ENCODE measurements around the gene TAPBP. TPM values are rescaled to one million over a fixed set of nuclear protein-coding genes. Genes with fewer than 3 reads are reported as not detected.

Gene TAPBP
- total RNA-seq, 3 donors from 2014 or later = 38.6 to 67.8 (median 43.6) TPM

DNA sequence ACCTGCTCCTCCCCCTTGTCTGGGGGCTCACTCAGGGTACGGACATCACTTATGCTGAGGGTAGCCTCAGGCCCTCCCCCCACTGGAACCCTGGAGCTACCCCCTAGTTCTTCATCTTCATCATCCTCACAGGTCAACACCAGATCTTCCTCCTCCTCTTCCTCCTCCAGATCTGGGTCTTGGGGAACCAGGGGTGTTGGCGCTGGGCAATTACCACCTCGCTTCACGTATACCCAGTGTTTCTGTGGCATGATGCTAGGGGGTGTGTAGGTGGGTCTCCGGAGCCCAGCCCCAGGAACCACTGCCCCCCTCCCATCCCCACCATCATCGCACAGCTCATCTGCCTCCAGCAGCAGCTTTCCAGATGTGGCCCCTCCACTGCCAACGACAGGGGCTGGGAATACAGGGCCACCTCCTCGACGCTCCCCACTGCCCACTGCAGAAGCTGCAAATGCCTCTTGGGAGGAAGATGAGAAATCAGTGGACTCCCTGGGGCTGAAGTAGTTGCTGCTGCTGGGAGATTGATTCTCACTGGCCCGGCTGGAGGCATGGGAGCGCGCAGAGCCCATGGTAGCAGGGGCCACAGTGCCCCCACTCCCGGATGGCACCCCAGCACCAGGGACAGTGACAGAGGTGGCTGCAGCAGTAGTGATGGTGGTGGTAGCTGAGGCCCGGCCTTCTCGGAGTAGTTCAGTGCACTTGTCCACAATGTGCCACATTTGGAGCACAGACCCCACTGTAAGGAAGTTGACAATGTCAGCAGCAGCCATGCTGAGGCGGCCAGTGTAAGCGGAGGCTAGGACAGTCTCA lies 2.1 kb upstream of the TAPBP start:
- no peak for DNase-seq (ENCODE audit: low spot score in 2 of 2)
- intact Hi-C loops (cut with DNase I; ENCODE audit: low total_unique reads) = no loop called here
- peaks cover 4 to 54% of the 10 kb centered on the region in 2 donors for H3K4me1 ChIP-seq

DNA sequence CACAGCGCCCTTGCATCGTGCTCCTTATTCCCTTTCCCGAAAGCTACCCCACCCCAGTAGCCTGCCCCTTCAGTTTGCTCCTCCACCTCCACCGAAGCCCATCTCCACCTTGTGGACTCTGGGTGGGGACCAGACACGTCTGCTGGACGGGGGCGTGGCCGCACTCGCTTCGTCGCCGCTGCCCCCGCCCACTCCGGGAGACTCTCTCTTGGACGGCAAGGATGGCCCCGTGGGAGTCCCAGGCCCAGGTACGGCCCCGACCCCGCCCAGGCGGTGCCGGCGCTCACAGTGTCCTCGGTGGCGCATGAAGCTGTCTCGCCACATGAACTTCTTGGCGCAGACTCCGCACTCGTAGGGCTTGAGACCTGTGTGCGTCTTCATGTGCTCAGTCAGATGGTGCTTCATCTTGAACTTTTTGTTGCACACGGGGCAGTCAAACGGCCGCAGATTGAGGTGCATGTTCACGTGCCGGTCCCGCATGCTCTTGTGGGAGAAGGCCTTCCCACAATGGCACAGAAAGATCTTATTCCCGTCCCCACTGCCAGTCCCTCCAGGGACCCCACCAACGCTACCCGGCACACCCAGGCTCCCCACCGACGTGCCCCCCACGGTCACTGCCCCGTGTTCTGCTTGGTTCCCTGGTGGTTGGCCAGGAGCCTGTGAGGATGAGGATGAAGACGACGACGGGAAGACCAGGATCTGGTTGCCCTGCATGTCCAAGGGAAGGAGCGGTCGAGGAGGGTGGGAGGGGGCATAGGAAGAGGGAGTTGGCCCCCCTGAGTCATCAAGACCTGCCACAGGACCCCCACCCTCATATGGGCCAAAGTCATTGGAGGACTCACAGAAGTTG lies 1.3 kb upstream of the TAPBP start:
- TF ChIP-seq POLR2A (IDR thresholded peaks at IDR 0.05) (no peak), POLR2AphosphoS5 (IDR thresholded peaks at IDR 0.05) (no peak)
- TF ChIP-seq, protein P1, sequence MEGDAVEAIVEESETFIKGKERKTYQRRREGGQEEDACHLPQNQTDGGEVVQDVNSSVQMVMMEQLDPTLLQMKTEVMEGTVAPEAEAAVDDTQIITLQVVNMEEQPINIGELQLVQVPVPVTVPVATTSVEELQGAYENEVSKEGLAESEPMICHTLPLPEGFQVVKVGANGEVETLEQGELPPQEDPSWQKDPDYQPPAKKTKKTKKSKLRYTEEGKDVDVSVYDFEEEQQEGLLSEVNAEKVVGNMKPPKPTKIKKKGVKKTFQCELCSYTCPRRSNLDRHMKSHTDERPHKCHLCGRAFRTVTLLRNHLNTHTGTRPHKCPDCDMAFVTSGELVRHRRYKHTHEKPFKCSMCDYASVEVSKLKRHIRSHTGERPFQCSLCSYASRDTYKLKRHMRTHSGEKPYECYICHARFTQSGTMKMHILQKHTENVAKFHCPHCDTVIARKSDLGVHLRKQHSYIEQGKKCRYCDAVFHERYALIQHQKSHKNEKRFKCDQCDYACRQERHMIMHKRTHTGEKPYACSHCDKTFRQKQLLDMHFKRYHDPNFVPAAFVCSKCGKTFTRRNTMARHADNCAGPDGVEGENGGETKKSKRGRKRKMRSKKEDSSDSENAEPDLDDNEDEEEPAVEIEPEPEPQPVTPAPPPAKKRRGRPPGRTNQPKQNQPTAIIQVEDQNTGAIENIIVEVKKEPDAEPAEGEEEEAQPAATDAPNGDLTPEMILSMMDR (IDR thresholded peaks at IDR 0.05) = no peak
- peaks cover 4 to 46% of the 10 kb centered on the region in 2 donors for H3K4me1 ChIP-seq
- peak overlapping the region; percentile 62 to 82 (median 80) for H3K4me3 ChIP-seq
- H3K9me3 ChIP-seq = no peaks in the 10 kb centered on the region
- intact Hi-C loops (cut with DNase I; ENCODE audit: low total_unique reads) = no loop called here
- peak overlapping the region; percentile 98 for H3K27ac ChIP-seq
- H3K27me3 ChIP-seq = no peaks in the 10 kb centered on the region
- DNase-seq (ENCODE audit: low spot score in 2 of 2) = peak; percentile 57 to 70
- H3K36me3 ChIP-seq = no peaks in the 10 kb centered on the region

More for the DNA sequence above, 2.1 kb upstream of the TAPBP start:
- H3K36me3 ChIP-seq = no peaks in the 10 kb centered on the region
- no peaks in the 10 kb centered on the region for H3K27me3 ChIP-seq
- no peak overlapping the region for H3K4me3 ChIP-seq
- H3K9me3 ChIP-seq = no peaks in the 10 kb centered on the region
- H3K27ac ChIP-seq = peak overlapping the region; percentile 98
- TF ChIP-seq POLR2AphosphoS5 (IDR thresholded peaks at IDR 0.05) = no peak
- TF ChIP-seq, protein P1 (IDR thresholded peaks at IDR 0.05) = no peak
- TF ChIP-seq POLR2A (IDR thresholded peaks at IDR 0.05) = no peak

DNA sequence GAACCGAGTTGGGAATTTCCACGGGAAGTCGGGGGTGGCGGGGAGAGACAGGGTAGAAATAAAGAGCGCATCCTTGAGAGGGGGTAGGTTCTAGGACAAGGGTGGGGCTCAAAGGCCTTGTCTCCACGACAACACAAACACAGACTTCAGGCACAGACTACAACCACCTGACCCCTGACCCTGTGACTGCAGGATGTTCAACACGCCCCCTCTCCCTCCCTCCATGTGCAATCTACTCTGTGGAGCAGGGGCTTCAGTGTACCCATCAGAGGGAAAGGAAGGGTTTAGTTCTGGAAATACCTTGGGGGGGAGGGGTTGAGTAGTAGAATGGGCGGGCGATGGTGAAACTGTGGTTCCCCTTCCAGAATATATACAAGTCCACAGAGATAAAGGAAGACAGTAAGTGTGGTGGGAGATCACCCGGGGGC lies 651 bp upstream of the TAPBP start:
- intact Hi-C loops (cut with DNase I; ENCODE audit: low total_unique reads) = no loop called here
- Histone ChIP-seq H3K27me3 (no peaks in the 10 kb centered on the region), H3K9me3 (no peaks in the 10 kb centered on the region), H3K4me1 (peaks cover 4 to 40% of the 10 kb centered on the region in 2 donors), H3K27ac (peak overlapping the region; percentile 98), H3K4me3 (peak overlapping the region; percentile 62 to 82 (median 80)), H3K36me3 (no peaks in the 10 kb centered on the region)
- peak; percentile 62 to 73 for DNase-seq (ENCODE audit: low spot score in 2 of 2)
- TF ChIP-seq, protein P1 (IDR thresholded peaks at IDR 0.05) = no peak
- TF ChIP-seq POLR2AphosphoS5 (IDR thresholded peaks at IDR 0.05) = peak; percentile 12 to 41 (median 12)
- TF ChIP-seq POLR2A (IDR thresholded peaks at IDR 0.05) = no peak

DNA sequence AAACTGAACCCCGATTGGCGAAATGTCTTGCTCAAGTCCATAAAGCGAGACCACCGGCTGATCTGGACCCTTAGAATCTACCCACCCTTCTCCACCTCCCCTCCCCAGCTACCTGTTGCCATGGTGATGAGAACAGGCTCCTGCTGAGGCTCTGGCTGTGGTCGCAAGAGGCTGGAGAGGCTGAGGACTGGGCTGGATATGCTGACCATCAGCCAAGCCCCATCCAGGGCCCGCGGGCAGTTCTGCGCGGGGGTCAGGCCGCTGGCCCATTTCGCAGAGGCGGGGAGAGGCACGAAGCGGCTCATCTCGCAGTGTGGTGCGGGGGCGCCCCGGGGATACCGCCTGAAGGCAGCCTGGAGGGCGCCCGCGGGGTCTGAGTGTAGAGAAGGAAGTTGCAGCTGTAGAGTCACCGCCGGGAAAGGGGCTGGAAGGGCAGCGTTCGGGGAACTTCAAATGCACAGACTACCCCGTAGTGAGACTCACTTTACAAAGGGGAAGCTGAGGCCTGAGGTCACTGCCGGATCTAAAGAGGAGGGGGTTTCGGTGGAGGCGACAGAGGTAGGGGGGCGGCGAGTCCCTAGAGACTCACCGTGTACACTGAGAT lies 671 bp downstream of the TAPBP start:
- DNase-seq (ENCODE audit: low spot score in 2 of 2) = no peak
- H3K9me3 ChIP-seq = no peaks in the 10 kb centered on the region
- peak overlapping the region; percentile 62 to 82 (median 80) for H3K4me3 ChIP-seq
- no peaks in the 10 kb centered on the region for H3K27me3 ChIP-seq
- H3K27ac ChIP-seq = peak overlapping the region; percentile 98
- no peaks in the 10 kb centered on the region for H3K36me3 ChIP-seq
- TF ChIP-seq POLR2A (IDR thresholded peaks at IDR 0.05) = no peak
- TF ChIP-seq POLR2AphosphoS5 (IDR thresholded peaks at IDR 0.05) = peak in 1 of 3 donors; percentile 10
- TF ChIP-seq, protein P1 (IDR thresholded peaks at IDR 0.05) = no peak
- intact Hi-C loops (cut with DNase I; ENCODE audit: low total_unique reads) = no loop called here
- peaks cover 4 to 32% of the 10 kb centered on the region in 2 donors for H3K4me1 ChIP-seq

All from breast epithelium (tissue), 4 donors.